ENCODE data around the gene CROT. TPM values are rescaled to one million over a fixed set of nuclear protein-coding genes. Genes with fewer than 3 reads are reported as not detected.
A peak's percentile ranks its signal among the peaks of the same experiment; 100 is the strongest.

The CROT gene
- total RNA-seq, 1 donor from 2014 or later: 9.5 TPM

DNA sequence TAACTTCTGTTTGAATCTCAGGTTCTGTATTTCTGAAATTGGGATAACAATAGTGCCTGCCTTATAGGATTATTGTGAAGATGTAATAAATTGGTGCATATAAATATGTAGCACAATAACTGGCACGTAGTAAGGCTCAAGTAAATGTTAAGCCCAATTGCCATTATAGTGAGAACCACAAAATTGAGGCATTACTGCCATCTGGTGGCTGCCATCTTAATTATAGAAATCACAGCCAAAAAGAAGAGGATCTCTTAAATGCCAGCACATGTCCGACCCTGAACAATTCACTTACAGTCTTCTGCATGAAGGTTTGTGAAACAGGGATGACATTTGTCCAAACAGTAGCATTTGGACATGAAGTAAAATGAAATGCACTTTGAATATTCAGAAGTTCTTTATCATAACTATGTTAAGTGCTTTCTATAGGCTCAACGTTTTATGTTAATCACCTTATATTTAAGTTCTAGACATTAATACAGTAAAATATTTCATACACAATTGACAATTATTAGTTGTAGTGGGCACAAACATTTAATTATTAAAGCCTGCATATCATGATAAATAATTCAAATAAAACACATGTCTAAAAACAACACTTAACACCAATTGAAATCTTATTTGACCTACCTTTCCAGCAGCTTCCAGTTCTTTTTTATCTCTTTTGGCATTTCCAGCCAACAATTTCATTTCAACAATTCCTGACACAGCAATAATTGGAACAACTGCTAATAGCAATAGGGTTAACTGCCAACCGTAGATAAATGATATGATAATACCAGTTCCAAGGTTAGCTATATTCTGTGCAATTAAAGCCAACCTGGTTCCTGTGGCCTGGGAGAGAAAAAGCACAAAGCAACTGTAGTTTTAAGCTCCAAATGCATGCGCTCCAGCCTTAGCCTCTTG, 71.5 kb downstream of the CROT start:
- Histone ChIP-seq H3K27ac (no peak overlapping the region), H3K9me3 (no peaks in the 10 kb centered on the region), H3K4me3 (no peak overlapping the region), H3K4me1 (no peaks in the 10 kb centered on the region), H3K36me3 (no peaks in the 10 kb centered on the region), H3K27me3 (ENCODE audit: low read depth) (no peaks in the 10 kb centered on the region)
- ATAC-seq: peak; percentile 47 to 70
- intact Hi-C loops (cut with DNase I): loop anchor here (5.0 kb wide), 1 partner anchor 105 kb away; no protein-coding TSS in a partner anchor
- TF ChIP-seq, protein P1, sequence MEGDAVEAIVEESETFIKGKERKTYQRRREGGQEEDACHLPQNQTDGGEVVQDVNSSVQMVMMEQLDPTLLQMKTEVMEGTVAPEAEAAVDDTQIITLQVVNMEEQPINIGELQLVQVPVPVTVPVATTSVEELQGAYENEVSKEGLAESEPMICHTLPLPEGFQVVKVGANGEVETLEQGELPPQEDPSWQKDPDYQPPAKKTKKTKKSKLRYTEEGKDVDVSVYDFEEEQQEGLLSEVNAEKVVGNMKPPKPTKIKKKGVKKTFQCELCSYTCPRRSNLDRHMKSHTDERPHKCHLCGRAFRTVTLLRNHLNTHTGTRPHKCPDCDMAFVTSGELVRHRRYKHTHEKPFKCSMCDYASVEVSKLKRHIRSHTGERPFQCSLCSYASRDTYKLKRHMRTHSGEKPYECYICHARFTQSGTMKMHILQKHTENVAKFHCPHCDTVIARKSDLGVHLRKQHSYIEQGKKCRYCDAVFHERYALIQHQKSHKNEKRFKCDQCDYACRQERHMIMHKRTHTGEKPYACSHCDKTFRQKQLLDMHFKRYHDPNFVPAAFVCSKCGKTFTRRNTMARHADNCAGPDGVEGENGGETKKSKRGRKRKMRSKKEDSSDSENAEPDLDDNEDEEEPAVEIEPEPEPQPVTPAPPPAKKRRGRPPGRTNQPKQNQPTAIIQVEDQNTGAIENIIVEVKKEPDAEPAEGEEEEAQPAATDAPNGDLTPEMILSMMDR (IDR thresholded peaks at IDR 0.05): peak; percentile 60
- no peak for DNase-seq

DNA sequence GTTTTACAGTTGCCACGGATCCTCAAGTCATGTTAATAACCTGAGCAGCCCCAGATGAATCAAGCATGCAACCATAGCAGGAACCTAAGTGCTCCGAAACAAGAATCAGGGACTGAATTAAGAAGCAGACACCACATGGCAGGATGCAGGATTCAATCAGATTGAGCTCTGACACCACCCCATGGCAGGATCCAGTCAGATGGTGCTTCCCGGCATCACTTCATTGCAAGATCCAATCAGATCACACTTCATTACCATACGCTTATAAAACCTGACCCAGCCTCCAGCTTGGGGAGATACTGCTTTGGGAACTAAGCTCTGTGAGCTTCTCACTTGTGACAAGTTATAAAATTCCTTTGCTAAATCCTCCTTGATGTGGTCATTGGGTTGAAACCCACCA, 74.7 kb downstream of the CROT start:
- ATAC-seq (no peak), DNase-seq (no peak)
- H3K4me3 ChIP-seq: no peak overlapping the region
- H3K36me3 ChIP-seq: no peaks in the 10 kb centered on the region
- no peaks in the 10 kb centered on the region for H3K4me1 ChIP-seq
- intact Hi-C loops (cut with DNase I): no loop called here
- H3K27ac ChIP-seq: no peak overlapping the region
- H3K27me3 ChIP-seq (ENCODE audit: low read depth): no peaks in the 10 kb centered on the region
- TF ChIP-seq, protein P1 (IDR thresholded peaks at IDR 0.05): no peak
- no peaks in the 10 kb centered on the region for H3K9me3 ChIP-seq

DNA sequence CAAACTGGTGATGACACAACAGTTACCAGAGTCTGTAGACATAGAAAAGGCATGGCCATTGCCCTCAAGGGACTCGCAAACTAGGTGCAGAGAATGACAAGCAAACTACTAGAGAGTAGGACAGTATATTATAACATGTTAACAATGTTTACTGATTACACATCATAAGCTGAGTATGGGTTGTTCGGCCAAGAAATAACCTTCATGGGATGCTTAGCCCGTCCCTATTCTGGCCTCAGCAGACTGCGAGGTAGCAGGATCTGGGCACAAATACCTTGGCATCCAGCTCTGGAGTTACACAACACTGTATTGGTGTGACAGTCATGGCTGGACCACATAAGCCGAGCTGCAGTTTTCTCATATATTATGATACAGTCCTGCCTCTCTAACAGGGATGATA, 78.6 kb downstream of the CROT start:
- DNase-seq (no peak), ATAC-seq (no peak)
- no peaks in the 10 kb centered on the region for H3K36me3 ChIP-seq
- H3K27ac ChIP-seq: no peak overlapping the region
- no peaks in the 10 kb centered on the region for H3K9me3 ChIP-seq
- no peaks in the 10 kb centered on the region for H3K4me1 ChIP-seq
- no peaks in the 10 kb centered on the region for H3K27me3 ChIP-seq (ENCODE audit: low read depth)
- TF ChIP-seq, protein P1 (IDR thresholded peaks at IDR 0.05): no peak
- no peak overlapping the region for H3K4me3 ChIP-seq
- intact Hi-C loops (cut with DNase I): no loop called here

DNA sequence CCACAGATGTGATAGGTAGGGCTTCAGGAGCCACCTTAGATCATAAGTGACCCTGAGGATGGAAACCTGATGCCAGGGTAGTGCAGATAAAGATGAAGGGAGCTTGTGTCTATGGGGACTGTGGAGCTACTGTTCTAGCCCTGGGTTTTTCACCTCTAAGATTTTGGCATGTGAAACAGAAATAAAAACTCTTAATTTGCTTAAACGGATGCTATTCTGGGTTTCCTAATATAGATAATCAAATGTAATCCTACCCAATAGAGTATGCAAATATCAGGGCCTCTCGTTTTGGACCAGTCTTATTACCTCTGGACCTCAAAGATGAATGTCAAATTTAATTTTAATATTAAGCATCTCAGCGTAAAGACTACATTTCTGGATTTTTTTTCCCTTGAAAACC, 80.7 kb downstream of the CROT start:
- TF ChIP-seq, protein P1 (IDR thresholded peaks at IDR 0.05): no peak
- no peaks in the 10 kb centered on the region for H3K27me3 ChIP-seq (ENCODE audit: low read depth)
- no peak for ATAC-seq
- H3K27ac ChIP-seq: no peak overlapping the region
- H3K4me1 ChIP-seq: no peaks in the 10 kb centered on the region
- H3K36me3 ChIP-seq: no peaks in the 10 kb centered on the region
- intact Hi-C loops (cut with DNase I): no loop called here
- no peak for DNase-seq
- no peaks in the 10 kb centered on the region for H3K9me3 ChIP-seq
- H3K4me3 ChIP-seq: no peak overlapping the region

DNA sequence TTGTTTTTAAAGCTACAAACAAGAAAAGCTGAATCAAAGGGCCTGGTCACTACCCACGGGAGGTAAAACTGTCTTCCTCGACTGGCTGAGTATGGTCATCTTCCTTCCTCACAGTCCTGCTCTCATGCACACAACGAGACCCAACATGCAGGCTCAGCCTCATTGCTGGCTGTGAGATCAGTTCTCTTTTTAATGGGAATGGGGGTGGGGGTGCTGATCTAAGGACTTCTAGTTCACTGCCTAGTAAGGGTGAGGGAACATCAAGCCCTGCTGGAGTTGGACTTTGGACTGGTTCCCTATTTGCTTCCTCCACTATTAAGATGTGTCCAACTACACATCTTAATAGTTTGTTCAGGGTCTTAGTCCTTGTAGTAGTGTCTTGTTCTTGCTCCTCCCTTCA, 81.8 kb downstream of the CROT start:
- Histone ChIP-seq H3K9me3 (no peaks in the 10 kb centered on the region), H3K27ac (no peak overlapping the region), H3K4me1 (no peaks in the 10 kb centered on the region), H3K4me3 (no peak overlapping the region), H3K36me3 (no peaks in the 10 kb centered on the region), H3K27me3 (ENCODE audit: low read depth) (no peaks in the 10 kb centered on the region)
- intact Hi-C loops (cut with DNase I): no loop called here
- DNase-seq (no peak), ATAC-seq (no peak)
- TF ChIP-seq, protein P1 (IDR thresholded peaks at IDR 0.05): no peak
